Transverse colon (tissue), 4 donors: ENCODE measurements around the gene RETNLB. TPM values are rescaled to one million over a fixed set of nuclear protein-coding genes. Genes with fewer than 3 reads are reported as not detected.

Experiments used
- DNase-seq: peaks from one replicate; pipeline ENCODE4 v3.0.0-alpha.2; 2019
- H3K27ac ChIP-seq, 4 donors: fragments of 200-600 bp; sonication (generic); 2 replicates each; pipeline ENCODE4 v1.5.1; 2016 to 2018; ENCODE audit warnings: inconsistent platforms in 4 of 4
- H3K27me3 ChIP-seq: fragments of 200-600 bp; sonication (generic); 2 replicates; pipeline ENCODE4 v1.5.1; 2017; ENCODE audit warnings: inconsistent platforms
- H3K36me3 ChIP-seq, 4 donors: fragments of 200-600 bp; sonication (generic); 2 replicates each; pipeline ENCODE4 v1.5.1; 2017 to 2019; ENCODE audit warnings: inconsistent platforms in 4 of 4
- H3K4me1 ChIP-seq, 4 donors: fragments of 200-600 bp; sonication (generic); 2 replicates each; pipeline ENCODE4 v1.5.1; 2017 to 2020; ENCODE audit warnings: inconsistent platforms in 4 of 4
- H3K4me3 ChIP-seq, 4 donors: fragments of 200-600 bp; sonication (generic); 1 replicate in 1 of 4; 2 replicates in 3 of 4; pipeline versions ENCODE4 v1.5.1 to v1.6.1; 2017 to 2019; ENCODE audit warnings: inconsistent platforms in 4 of 4
- H3K9me3 ChIP-seq, 2 donors: fragments of 200-600 bp; sonication (generic); 2 replicates each; pipeline ENCODE4 v1.5.1; 2017 to 2019; ENCODE audit warnings: inconsistent platforms in 2 of 2
- EP300 ChIP-seq: sonication (generic); formaldehyde crosslinking; IDR thresholded peaks from one replicate; pipeline ENCODE4 v1.6.1; 2017; ENCODE audit warnings: antibody characterized with exemption, low read depth
- POLR2A ChIP-seq: fragments of 450-650 bp; IDR thresholded peaks from one replicate; pipeline ENCODE4 v1.6.1; 2016; ENCODE audit warnings: antibody characterized with exemption, mild to moderate bottlenecking, moderate library complexity
- POLR2AphosphoS5 ChIP-seq, 3 donors: sonication (generic); formaldehyde crosslinking; IDR thresholded peaks; one replicate each; pipeline ENCODE4 v1.6.1; 2016; ENCODE audit warnings: antibody characterized with exemption in 3 of 3
- WGBS, 2 donors: methylation state at CpG; one replicate each; pipeline ENCODE4 v1.1.5; 2018; ENCODE audit warnings: low coverage in 1 of 2; 5-methylcytosine and 5-hydroxymethylcytosine counted together
- in situ Hi-C, 4 donors: fragments of 200-750 bp; cut with MboI; loops; one replicate each; pipeline versions ENCODE4 v1.15.0 to v1.15.1; 2017; ENCODE audit warnings: low sequenced_read_pairs in 3 of 4, low pct_ligation_motif_present in 1 of 4, low pct_unique_long_range_greater_than_20kb in 1 of 4
- intact Hi-C: fragments of 100-400 bp; cut with DNase I; formaldehyde crosslinking; loops from one replicate; pipeline ENCODE4 v1.15.1; 2023; ENCODE audit warnings: low total_unique reads
- total RNA-seq, 4 donors: library from RNA; depleted of rRNA; stranded (reverse); fragments of >200 nt; gene quantifications; one replicate each; pipeline ENCODE4 v1.1.0, GENCODE V29; 2016
- TF ChIP-seq, protein P1 (sequence below), 5 experiments: fragments of 200-600 bp in 3 of 5; fragments of 450-650 bp in 2 of 5; sonication (generic) in 3 of 5; IDR thresholded peaks; 1 replicate in 2 of 5; 2 replicates in 3 of 5; pipeline ENCODE4 v1.5.1; 2016 to 2017; ENCODE audit warnings: antibody characterized with exemption in 5 of 5, inconsistent platforms in 3 of 5, mild to moderate bottlenecking in 2 of 5, moderate library complexity in 1 of 5

RETNLB gene
- total RNA-seq, 4 donors from 2014 or later, result 3.3 to 62.7 (median 14.2) TPM; not detected in 1

GRCh38 chr3:108722724-108723123, 34.5 kb downstream of the RETNLB start:
- no peaks in the 10 kb centered on the region for H3K9me3 ChIP-seq
- no peak overlapping the region for H3K4me3 ChIP-seq
- DNase-seq, result no peak
- intact Hi-C loops (no loop called here), in situ Hi-C loops (no loop called here)
- H3K36me3 ChIP-seq, result no peaks in the 10 kb centered on the region
- H3K4me1 ChIP-seq, result no peaks in the 10 kb centered on the region
- TF ChIP-seq EP300 (no peak), POLR2AphosphoS5 (IDR thresholded peaks at IDR 0.05) (no peak), POLR2A (no peak)
- TF ChIP-seq, protein P1, sequence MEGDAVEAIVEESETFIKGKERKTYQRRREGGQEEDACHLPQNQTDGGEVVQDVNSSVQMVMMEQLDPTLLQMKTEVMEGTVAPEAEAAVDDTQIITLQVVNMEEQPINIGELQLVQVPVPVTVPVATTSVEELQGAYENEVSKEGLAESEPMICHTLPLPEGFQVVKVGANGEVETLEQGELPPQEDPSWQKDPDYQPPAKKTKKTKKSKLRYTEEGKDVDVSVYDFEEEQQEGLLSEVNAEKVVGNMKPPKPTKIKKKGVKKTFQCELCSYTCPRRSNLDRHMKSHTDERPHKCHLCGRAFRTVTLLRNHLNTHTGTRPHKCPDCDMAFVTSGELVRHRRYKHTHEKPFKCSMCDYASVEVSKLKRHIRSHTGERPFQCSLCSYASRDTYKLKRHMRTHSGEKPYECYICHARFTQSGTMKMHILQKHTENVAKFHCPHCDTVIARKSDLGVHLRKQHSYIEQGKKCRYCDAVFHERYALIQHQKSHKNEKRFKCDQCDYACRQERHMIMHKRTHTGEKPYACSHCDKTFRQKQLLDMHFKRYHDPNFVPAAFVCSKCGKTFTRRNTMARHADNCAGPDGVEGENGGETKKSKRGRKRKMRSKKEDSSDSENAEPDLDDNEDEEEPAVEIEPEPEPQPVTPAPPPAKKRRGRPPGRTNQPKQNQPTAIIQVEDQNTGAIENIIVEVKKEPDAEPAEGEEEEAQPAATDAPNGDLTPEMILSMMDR (IDR thresholded peaks at IDR 0.05), result no peak
- no peaks in the 10 kb centered on the region for H3K27me3 ChIP-seq
- 90% methylated on average over 1 of the region's 1 CpG; no CpG with 5 or more reads in 1 of the 2 donors for WGBS, 2 donors
- no peak overlapping the region for H3K27ac ChIP-seq

- Histone ChIP-seq H3K4me1 (no peaks in the 10 kb centered on the region), H3K27ac (no peak overlapping the region), H3K9me3 (no peaks in the 10 kb centered on the region), H3K4me3 (no peak overlapping the region), H3K27me3 (no peaks in the 10 kb centered on the region), H3K36me3 (no peaks in the 10 kb centered on the region)
- intact Hi-C loops (loop anchor here (5.0 kb wide), 1 partner anchor 1067 kb away; no protein-coding TSS in a partner anchor), in situ Hi-C loops (no loop called here)
- WGBS, 2 donors, result 50 to 76% methylated on average over 2 of the region's 2 CpGs
- TF ChIP-seq, protein P1 (IDR thresholded peaks at IDR 0.05), result no peak
- TF ChIP-seq POLR2A, result no peak
- TF ChIP-seq POLR2AphosphoS5 (IDR thresholded peaks at IDR 0.05), result no peak
- TF ChIP-seq EP300, result no peak
- no peak for DNase-seq
Measured at GRCh38 chr3:108719178-108719806, 37.9 kb downstream of the RETNLB start.

DNA sequence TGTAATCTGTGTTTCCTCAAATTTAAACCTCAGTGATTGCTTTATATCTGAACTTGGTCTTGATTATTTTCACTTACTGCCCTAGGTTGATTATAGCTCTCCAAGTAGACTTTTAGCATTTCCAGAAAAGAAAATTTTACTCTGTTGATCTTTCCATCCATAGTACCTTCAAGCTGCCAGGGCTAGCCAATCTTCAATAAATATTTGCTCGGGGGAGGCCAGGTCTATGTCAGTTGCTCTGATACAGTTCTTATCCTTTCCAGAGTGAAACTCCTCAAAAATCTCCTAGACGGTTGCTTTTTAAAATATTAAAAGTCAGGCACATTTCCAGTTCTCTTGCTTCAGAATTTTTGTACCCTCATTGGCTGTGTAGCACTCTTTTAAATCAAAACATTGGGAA, 38.8 kb downstream of the RETNLB start:
- no peak for DNase-seq
- no peaks in the 10 kb centered on the region for H3K4me1 ChIP-seq
- no peaks in the 10 kb centered on the region for H3K9me3 ChIP-seq
- TF ChIP-seq, protein P1 (IDR thresholded peaks at IDR 0.05), result no peak
- TF ChIP-seq POLR2A, result no peak
- no peak for TF ChIP-seq POLR2AphosphoS5 (IDR thresholded peaks at IDR 0.05)
- TF ChIP-seq EP300, result no peak
- no peak overlapping the region for H3K4me3 ChIP-seq
- no peaks in the 10 kb centered on the region for H3K36me3 ChIP-seq
- WGBS, 2 donors, result 72 to 80% methylated on average over 1 to 2 of the region's 2 CpGs
- in situ Hi-C loops, result no loop called here
- intact Hi-C loops, result loop anchor here (5.0 kb wide), 1 partner anchor 1066 kb away; no protein-coding TSS in a partner anchor
- H3K27ac ChIP-seq, result no peak overlapping the region
- H3K27me3 ChIP-seq, result no peaks in the 10 kb centered on the region

- 72 to 80% methylated on average over 3 of the region's 3 CpGs for WGBS, 2 donors
- no peaks in the 10 kb centered on the region for H3K27me3 ChIP-seq
- no peaks in the 10 kb centered on the region for H3K4me1 ChIP-seq
- H3K4me3 ChIP-seq, result no peak overlapping the region
- no peak for DNase-seq
- in situ Hi-C loops (no loop called here), intact Hi-C loops (no loop called here)
- no peaks in the 10 kb centered on the region for H3K9me3 ChIP-seq
- H3K36me3 ChIP-seq, result no peaks in the 10 kb centered on the region
- H3K27ac ChIP-seq, result no peak overlapping the region
- TF ChIP-seq EP300 (no peak), POLR2AphosphoS5 (IDR thresholded peaks at IDR 0.05) (no peak), POLR2A (no peak)
- TF ChIP-seq, protein P1 (IDR thresholded peaks at IDR 0.05), result no peak
Measured at GRCh38 chr3:108713816-108714215, 43.4 kb downstream of the RETNLB start.
